HG02678 (cell line): ENCODE results near the gene TMEM176B.

Source experiments
- ATAC-seq: cut with Tn5 transposase; IDR thresholded peaks from one replicate; pipeline ENCODE4 v1.9.1; 2021; ENCODE audit warnings: mild to moderate bottlenecking, moderate library complexity; ENCODE audit not compliant: unreplicated experiment

Gene TMEM176B

GRCh38 chr7:150754951-150755350 lies 45.2 kb downstream of the TMEM176B start:
- ATAC-seq, result no peak

GRCh38 chr7:150753826-150754603 lies 46.1 kb downstream of the TMEM176B start:
- peak; percentile 54 for ATAC-seq

GRCh38 chr7:150753239-150753638 lies 46.9 kb downstream of the TMEM176B start:
- ATAC-seq, result no peak

- no peak for ATAC-seq
Observed at GRCh38 chr7:150751702-150752101, 48.5 kb downstream of the TMEM176B start.

- ATAC-seq, result no peak
Observed at GRCh38 chr7:150748376-150748775, 51.8 kb downstream of the TMEM176B start.

GRCh38 chr7:150746921-150747320 lies 53.2 kb downstream of the TMEM176B start:
- no peak for ATAC-seq

- ATAC-seq, result no peak
Observed at GRCh38 chr7:150745876-150746275, 54.3 kb downstream of the TMEM176B start.

GRCh38 chr7:150745086-150745485 lies 55.1 kb downstream of the TMEM176B start:
- no peak for ATAC-seq

- no peak for ATAC-seq
Observed at GRCh38 chr7:150744041-150744656, 56.0 kb downstream of the TMEM176B start.

- ATAC-seq, result no peak
Observed at GRCh38 chr7:150742286-150742968, 57.7 kb downstream of the TMEM176B start.
